Measurements from ENCODE around the gene SNORC. TPM values are rescaled to one million over a fixed set of nuclear protein-coding genes. Genes with fewer than 3 reads are reported as not detected.
"Not testable (repeated sequence)": the region's sequence is repeated elsewhere in the genome, so short reads cannot be mapped to it uniquely, and the experiment has no call there.

Gene SNORC
- total and polyA plus RNA-seq, 8 donors: 0.76 to 13.2 (median 1.8) TPM

DNA sequence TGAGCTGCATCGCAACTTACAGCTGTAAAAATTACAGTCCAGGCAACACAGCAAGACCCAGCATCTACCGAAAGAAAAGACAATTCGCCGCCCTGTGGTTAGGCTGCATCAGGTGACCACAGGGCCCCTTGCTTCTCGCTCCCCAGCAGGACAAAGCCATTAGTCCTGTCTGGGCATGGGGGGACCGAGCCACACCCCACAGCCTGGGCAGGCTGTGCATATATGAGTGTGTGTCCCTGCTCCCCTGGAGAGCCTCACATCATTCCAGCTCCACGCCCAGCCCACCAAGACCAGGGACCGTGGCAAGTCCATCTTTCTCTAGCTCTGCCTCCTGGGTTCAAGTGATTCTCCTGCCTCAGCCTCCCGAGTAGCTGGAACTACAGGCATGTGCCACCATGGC is 33.9 kb downstream of the SNORC start:
- TF ChIP-seq, protein P1, sequence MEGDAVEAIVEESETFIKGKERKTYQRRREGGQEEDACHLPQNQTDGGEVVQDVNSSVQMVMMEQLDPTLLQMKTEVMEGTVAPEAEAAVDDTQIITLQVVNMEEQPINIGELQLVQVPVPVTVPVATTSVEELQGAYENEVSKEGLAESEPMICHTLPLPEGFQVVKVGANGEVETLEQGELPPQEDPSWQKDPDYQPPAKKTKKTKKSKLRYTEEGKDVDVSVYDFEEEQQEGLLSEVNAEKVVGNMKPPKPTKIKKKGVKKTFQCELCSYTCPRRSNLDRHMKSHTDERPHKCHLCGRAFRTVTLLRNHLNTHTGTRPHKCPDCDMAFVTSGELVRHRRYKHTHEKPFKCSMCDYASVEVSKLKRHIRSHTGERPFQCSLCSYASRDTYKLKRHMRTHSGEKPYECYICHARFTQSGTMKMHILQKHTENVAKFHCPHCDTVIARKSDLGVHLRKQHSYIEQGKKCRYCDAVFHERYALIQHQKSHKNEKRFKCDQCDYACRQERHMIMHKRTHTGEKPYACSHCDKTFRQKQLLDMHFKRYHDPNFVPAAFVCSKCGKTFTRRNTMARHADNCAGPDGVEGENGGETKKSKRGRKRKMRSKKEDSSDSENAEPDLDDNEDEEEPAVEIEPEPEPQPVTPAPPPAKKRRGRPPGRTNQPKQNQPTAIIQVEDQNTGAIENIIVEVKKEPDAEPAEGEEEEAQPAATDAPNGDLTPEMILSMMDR (IDR thresholded peaks at IDR 0.05): no peak
- FAIRE-seq (no peak), DNase-seq (no peak), ATAC-seq (no peak)
- H3K36me3 ChIP-seq: no peaks in the 10 kb centered on the region
- H3K4me1 ChIP-seq: no peaks in the 10 kb centered on the region
- 79 to 88% methylated on average over 9 of the region's 9 CpGs for WGBS, 2 donors
- no peaks in the 10 kb centered on the region for H3K9me3 ChIP-seq
- no peak overlapping the region for H3K27ac ChIP-seq
- H3K27me3 ChIP-seq: no peaks in the 10 kb centered on the region
- intact Hi-C loops (cut with DNase I): no loop called here
- no peak overlapping the region for H3K4me3 ChIP-seq

DNA sequence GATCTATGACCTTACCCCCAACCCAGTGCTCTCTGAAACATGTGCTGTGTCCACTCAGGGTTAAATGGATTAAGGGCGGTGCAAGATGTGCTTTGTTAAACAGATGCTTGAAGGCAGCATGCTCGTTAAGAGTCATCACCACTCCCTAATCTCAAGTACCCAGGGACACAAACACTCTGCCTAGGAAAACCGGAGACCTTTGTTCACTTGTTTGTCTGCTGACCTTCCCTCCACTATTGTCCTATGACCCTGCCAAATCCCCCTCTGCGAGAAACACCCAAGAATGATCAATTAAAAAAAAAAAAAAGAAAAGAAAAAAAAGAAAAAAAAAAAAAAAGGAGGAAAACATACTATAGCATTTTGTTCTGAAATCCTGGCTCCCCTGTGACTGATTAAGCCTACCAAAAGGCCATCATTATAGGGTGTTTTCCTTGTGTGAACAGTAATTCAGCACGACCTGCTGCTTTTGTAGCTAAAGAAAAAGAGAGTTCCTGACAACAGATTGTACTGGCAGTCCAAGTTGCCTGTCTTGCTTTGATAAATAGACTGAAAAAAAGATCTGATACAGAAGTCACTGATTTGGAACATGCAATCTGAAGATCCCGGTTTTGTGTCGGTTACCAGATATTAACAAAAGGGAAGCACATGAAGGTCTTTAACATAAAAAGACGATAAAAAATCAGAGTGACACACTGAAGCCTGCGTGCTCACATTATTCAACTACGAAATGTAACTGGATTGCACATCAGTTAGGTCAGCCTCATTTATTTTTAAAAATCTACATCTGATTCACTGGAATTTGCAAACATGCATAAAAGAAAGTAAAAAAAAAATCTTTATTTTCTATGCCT is 37.0 kb downstream of the SNORC start:
- H3K4me1 ChIP-seq; FAIRE-seq; H3K9me3 ChIP-seq; H3K4me3 ChIP-seq; H3K27me3 ChIP-seq; intact Hi-C loops (cut with DNase I); ATAC-seq; DNase-seq; H3K27ac ChIP-seq; H3K36me3 ChIP-seq: not testable (repeated sequence)
- WGBS, 2 donors: 77 to 78% methylated on average over 7 to 9 of the region's 10 CpGs

DNA sequence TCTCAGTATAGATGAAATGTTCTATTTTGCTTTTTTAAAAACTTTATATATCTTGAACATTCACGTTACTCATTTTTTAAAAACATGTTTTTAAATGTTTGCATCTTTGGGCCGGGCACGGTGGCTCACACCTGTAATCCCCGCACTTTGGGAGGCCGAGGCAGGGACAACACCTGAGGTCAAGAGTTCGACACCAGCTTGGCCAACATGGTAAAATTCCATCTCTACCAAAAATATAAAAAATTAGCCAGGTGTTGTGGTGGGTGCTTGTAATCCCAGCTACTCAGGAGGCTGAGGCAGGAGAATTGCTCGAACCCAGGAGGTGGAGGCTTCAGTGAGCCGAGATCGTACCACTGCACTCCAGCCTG is 37.6 kb downstream of the SNORC start:
- H3K36me3 ChIP-seq; intact Hi-C loops (cut with DNase I); H3K9me3 ChIP-seq; DNase-seq; H3K4me1 ChIP-seq; H3K27ac ChIP-seq; H3K4me3 ChIP-seq; ATAC-seq; FAIRE-seq; H3K27me3 ChIP-seq: not testable (repeated sequence)
- WGBS, 2 donors: 94 to 98% methylated on average over 9 of the region's 9 CpGs

DNA sequence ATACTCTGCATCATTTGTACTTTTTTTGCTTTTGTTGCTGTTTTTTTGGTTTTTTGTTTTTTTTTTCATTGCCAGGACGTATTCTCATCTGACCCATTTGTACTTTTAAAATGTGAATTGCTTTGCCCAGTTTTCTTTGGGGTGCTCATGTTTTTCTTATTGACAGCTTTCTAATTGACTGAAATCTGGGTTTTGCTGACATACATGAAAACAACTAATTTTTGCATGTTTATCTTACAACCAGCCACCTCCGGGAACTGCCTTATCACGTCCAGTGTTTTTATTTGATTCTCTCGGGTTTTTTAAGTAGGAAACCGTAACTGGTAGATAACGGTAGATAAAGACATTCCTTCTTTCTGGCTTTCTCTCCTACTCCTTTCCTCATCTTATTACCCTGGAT is 38.6 kb downstream of the SNORC start:
- intact Hi-C loops (cut with DNase I): no loop called here
- Histone ChIP-seq H3K27me3 (no peaks in the 10 kb centered on the region), H3K36me3 (no peaks in the 10 kb centered on the region), H3K9me3 (no peaks in the 10 kb centered on the region), H3K4me3 (no peak overlapping the region), H3K27ac (no peak overlapping the region), H3K4me1 (no peaks in the 10 kb centered on the region)
- 38 to 46% methylated on average over 6 of the region's 6 CpGs for WGBS, 2 donors
- no peak for DNase-seq
- ATAC-seq: no peak
- FAIRE-seq: no peak
- TF ChIP-seq, protein P1 (IDR thresholded peaks at IDR 0.05): no peak

DNA sequence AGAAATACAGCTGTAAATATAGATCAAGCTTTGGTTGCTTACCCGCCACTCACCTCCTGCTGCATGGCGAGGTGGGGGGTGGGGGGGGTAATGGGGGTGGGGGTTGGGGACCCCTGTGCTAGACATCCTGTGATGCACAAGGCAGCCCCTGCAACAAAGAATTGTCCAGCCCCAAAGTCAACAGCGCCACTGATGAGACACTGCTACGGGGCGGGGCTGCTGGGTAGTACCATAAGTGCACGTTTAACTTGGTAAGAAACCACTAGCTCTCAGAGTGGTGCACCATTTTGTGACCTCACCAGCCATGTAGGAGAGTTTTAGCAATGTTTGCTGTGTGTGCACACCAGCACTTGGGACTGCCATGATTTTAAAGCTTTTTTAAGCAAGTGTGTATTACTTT is 40.3 kb downstream of the SNORC start:
- intact Hi-C loops (cut with DNase I): no loop called here
- H3K27ac ChIP-seq: no peak overlapping the region
- H3K27me3 ChIP-seq: no peaks in the 10 kb centered on the region
- TF ChIP-seq, protein P1 (IDR thresholded peaks at IDR 0.05): no peak
- H3K9me3 ChIP-seq: no peaks in the 10 kb centered on the region
- no peak overlapping the region for H3K4me3 ChIP-seq
- no peaks in the 10 kb centered on the region for H3K4me1 ChIP-seq
- ATAC-seq: no peak
- H3K36me3 ChIP-seq: no peaks in the 10 kb centered on the region
- 93 to 97% methylated on average over 6 of the region's 6 CpGs for WGBS, 2 donors
- DNase-seq: no peak
- FAIRE-seq: no peak

DNA sequence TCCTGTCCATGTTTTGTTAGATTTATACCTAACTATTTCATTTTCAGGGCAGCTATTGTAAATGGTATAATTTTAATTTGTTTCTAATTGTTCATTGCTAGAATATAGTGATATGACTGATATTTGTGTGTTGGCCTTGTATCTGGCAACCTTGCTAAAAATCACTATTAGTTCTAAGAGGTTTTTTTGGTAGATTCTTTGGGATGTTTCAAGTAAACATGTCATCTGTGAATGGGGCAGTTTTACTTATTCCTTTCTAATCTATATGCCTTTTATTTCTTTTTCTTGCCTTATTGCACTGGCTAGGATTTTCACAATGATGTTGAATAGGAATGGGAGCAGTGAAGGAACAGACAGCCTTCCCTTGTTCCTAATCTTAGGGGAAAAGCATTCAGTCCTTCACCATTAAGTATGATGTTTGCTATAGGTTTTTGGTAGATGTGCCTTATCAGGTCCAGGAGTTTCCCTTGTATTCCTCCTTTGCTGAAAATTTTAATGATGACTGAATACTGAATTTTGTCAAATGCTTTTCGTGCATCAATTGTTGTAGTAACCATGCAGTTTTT is 41.7 kb downstream of the SNORC start:
- H3K4me1 ChIP-seq: no peaks in the 10 kb centered on the region
- H3K27ac ChIP-seq: no peak overlapping the region
- H3K4me3 ChIP-seq: no peak overlapping the region
- WGBS, 2 donors: 45 to 53% methylated on average over 1 of the region's 1 CpG
- H3K27me3 ChIP-seq: no peaks in the 10 kb centered on the region
- no peak for DNase-seq
- intact Hi-C loops (cut with DNase I): no loop called here
- H3K36me3 ChIP-seq: no peaks in the 10 kb centered on the region
- FAIRE-seq: no peak
- H3K9me3 ChIP-seq: no peaks in the 10 kb centered on the region
- no peak for ATAC-seq
- TF ChIP-seq, protein P1 (IDR thresholded peaks at IDR 0.05): no peak

All from pancreas (tissue), 10 donors.